ENCODE data around the gene EVI2A.

EVI2A gene

GRCh38 chr17:31279401-31279800, 42.0 kb downstream of the EVI2A start:
- no peaks in the 10 kb centered on the region for H3K9me3 ChIP-seq (ENCODE audit: insufficient read depth, low read depth, low read length)
- H3K9me2 ChIP-seq (replicated peaks; ENCODE audit: low read depth, low read length), result no peaks in the 10 kb centered on the region
- H3K4me3 ChIP-seq (ENCODE audit: low read length, poor library complexity, severe bottlenecking), result no peak overlapping the region
- TF ChIP-seq EZH2phosphoT487 (IDR thresholded peaks at IDR 0.05; ENCODE audit: borderline replicate concordance) (no peak), CTCF (conservative IDR thresholded peaks at IDR 0.05; ENCODE audit: low read length) (no peak)
- no peaks in the 10 kb centered on the region for H3K79me2 ChIP-seq (ENCODE audit: insufficient read depth, low read length)
- H4K20me1 ChIP-seq (ENCODE audit: insufficient read depth, low read length, poor library complexity, severe bottlenecking), result no peaks in the 10 kb centered on the region
- no peak overlapping the region for H2AFZ ChIP-seq (ENCODE audit: low read length)
- H3K9ac ChIP-seq (ENCODE audit: low read depth, low read length, poor library complexity, severe bottlenecking), result no peak overlapping the region
- no peaks in the 10 kb centered on the region for H3K27me3 ChIP-seq (ENCODE audit: insufficient read depth, low read length, poor library complexity, severe bottlenecking)
- no peaks in the 10 kb centered on the region for H3F3A ChIP-seq (ENCODE audit: low read depth)
- no peak overlapping the region for H3K4me2 ChIP-seq (ENCODE audit: low read depth, low read length, poor library complexity, severe bottlenecking)
- H3K4me1 ChIP-seq (ENCODE audit: insufficient read depth, low read length, poor library complexity, severe bottlenecking), result peaks cover 7% of the 10 kb centered on the region
- peaks cover 11% of the 10 kb centered on the region for H3K36me3 ChIP-seq (ENCODE audit: insufficient read depth, low read length)

GRCh38 chr17:31275116-31275515, 46.3 kb downstream of the EVI2A start:
- no peaks in the 10 kb centered on the region for H3K27me3 ChIP-seq (ENCODE audit: insufficient read depth, low read length, poor library complexity, severe bottlenecking)
- TF ChIP-seq EZH2phosphoT487 (IDR thresholded peaks at IDR 0.05; ENCODE audit: borderline replicate concordance) (no peak), CTCF (conservative IDR thresholded peaks at IDR 0.05; ENCODE audit: low read length) (no peak)
- H3K9ac ChIP-seq (ENCODE audit: low read depth, low read length, poor library complexity, severe bottlenecking), result no peak overlapping the region
- H4K20me1 ChIP-seq (ENCODE audit: insufficient read depth, low read length, poor library complexity, severe bottlenecking), result no peaks in the 10 kb centered on the region
- H3K4me3 ChIP-seq (ENCODE audit: low read length, poor library complexity, severe bottlenecking), result no peak overlapping the region
- no peaks in the 10 kb centered on the region for H3K9me2 ChIP-seq (replicated peaks; ENCODE audit: low read depth, low read length)
- no peaks in the 10 kb centered on the region for H3K9me3 ChIP-seq (ENCODE audit: insufficient read depth, low read depth, low read length)
- H2AFZ ChIP-seq (ENCODE audit: low read length), result no peak overlapping the region
- H3F3A ChIP-seq (ENCODE audit: low read depth), result no peaks in the 10 kb centered on the region
- H3K4me1 ChIP-seq (ENCODE audit: insufficient read depth, low read length, poor library complexity, severe bottlenecking), result peaks cover 7% of the 10 kb centered on the region
- H3K36me3 ChIP-seq (ENCODE audit: insufficient read depth, low read length), result peaks cover 19% of the 10 kb centered on the region
- H3K4me2 ChIP-seq (ENCODE audit: low read depth, low read length, poor library complexity, severe bottlenecking), result no peak overlapping the region
- H3K79me2 ChIP-seq (ENCODE audit: insufficient read depth, low read length), result no peaks in the 10 kb centered on the region

GRCh38 chr17:31274252-31274651, 47.2 kb downstream of the EVI2A start:
- Histone ChIP-seq H3K36me3 (ENCODE audit: insufficient read depth, low read length) (peaks cover 27% of the 10 kb centered on the region), H4K20me1 (ENCODE audit: insufficient read depth, low read length, poor library complexity, severe bottlenecking) (no peaks in the 10 kb centered on the region), H3K4me3 (ENCODE audit: low read length, poor library complexity, severe bottlenecking) (no peak overlapping the region), H3K4me1 (ENCODE audit: insufficient read depth, low read length, poor library complexity, severe bottlenecking) (peaks cover 7% of the 10 kb centered on the region), H3K27me3 (ENCODE audit: insufficient read depth, low read length, poor library complexity, severe bottlenecking) (no peaks in the 10 kb centered on the region), H2AFZ (ENCODE audit: low read length) (no peak overlapping the region), H3K79me2 (ENCODE audit: insufficient read depth, low read length) (no peaks in the 10 kb centered on the region), H3K4me2 (ENCODE audit: low read depth, low read length, poor library complexity, severe bottlenecking) (no peak overlapping the region), H3F3A (ENCODE audit: low read depth) (no peaks in the 10 kb centered on the region), H3K9me2 (replicated peaks; ENCODE audit: low read depth, low read length) (no peaks in the 10 kb centered on the region), H3K9ac (ENCODE audit: low read depth, low read length, poor library complexity, severe bottlenecking) (no peak overlapping the region), H3K9me3 (ENCODE audit: insufficient read depth, low read depth, low read length) (no peaks in the 10 kb centered on the region)
- TF ChIP-seq CTCF (conservative IDR thresholded peaks at IDR 0.05; ENCODE audit: low read length) (no peak), EZH2phosphoT487 (IDR thresholded peaks at IDR 0.05; ENCODE audit: borderline replicate concordance) (no peak)

Data from Loucy (cell line).